HEK293 (cell line): ENCODE data around the gene NEGR1.

Source experiments
- CTCF ChIA-PET: fragments of 350-600 bp; formaldehyde crosslinking; extraction: SDS; loops from one replicate; lab custom pipeline; 2021; ENCODE audit warnings: antibody characterized with exemption; lab: Yijun Ruan, JAX
- POLR2A ChIA-PET: fragments of 300-600 bp; formaldehyde crosslinking; extraction: SDS; loops from one replicate; lab custom pipeline; 2020; ENCODE audit warnings: antibody characterized with exemption, inconsistent platforms; lab: Yijun Ruan, JAX
- H3K27ac ChIP-seq: fragments of 200-500 bp; sonication (Bioruptor generic); 2 replicates; pipeline ENCODE4 v1.5.1; 2014; ENCODE audit warnings: low read depth, low read length, control low read depth, inconsistent platforms; ENCODE audit errors: extremely low read depth
- H3K36me3 ChIP-seq, 2 experiments: fragments of 200-500 bp in 1 of 2; sonication (Bioruptor generic) in 1 of 2; 1 replicate in 1 of 2; 2 replicates in 1 of 2; pipeline ENCODE4 v1.5.1; 2014 to 2017; ENCODE audit warnings: inconsistent platforms in 2 of 2, low read length in 2 of 2; ENCODE audit not compliant: control insufficient read depth in 2 of 2, insufficient read depth in 1 of 2
- H3K4me1 ChIP-seq: fragments of 200-500 bp; sonication (Bioruptor generic); 2 replicates; pipeline ENCODE4 v1.5.1; 2014; ENCODE audit warnings: mild to moderate bottlenecking, low read length, inconsistent platforms; ENCODE audit not compliant: control insufficient read depth, insufficient read depth
- H3K4me3 ChIP-seq: 2 replicates; pipeline ENCODE4 v1.5.1; 2011; ENCODE audit warnings: low read depth, mild to moderate bottlenecking, control low read depth, low read length, moderate library complexity
- H3K9me3 ChIP-seq: fragments of 200-500 bp; sonication (Bioruptor generic); 2 replicates; pipeline ENCODE4 v1.5.1; 2014; ENCODE audit warnings: low read depth, low read length, inconsistent platforms; ENCODE audit not compliant: control insufficient read depth, insufficient read depth
- EGR2 ChIP-seq: fragments of 450-650 bp; formaldehyde crosslinking; IDR thresholded peaks from 2 replicates; pipeline ENCODE4 v1.5.1; 2016; ENCODE audit warnings: low read depth, missing biosample characterization, missing genetic modification characterization
- GLI2 ChIP-seq: fragments of 450-650 bp; formaldehyde crosslinking; IDR thresholded peaks from 2 replicates; pipeline ENCODE4; 2017; ENCODE audit warnings: missing biosample characterization, missing genetic modification characterization, low read depth, borderline replicate concordance
- GLIS1 ChIP-seq: fragments of 450-650 bp; formaldehyde crosslinking; IDR thresholded peaks from 2 replicates; pipeline ENCODE4 v1.5.1; 2016; ENCODE audit warnings: missing biosample characterization, missing genetic modification characterization
- HOXA7 ChIP-seq: sonication (generic); formaldehyde crosslinking; IDR thresholded peaks from 2 replicates; pipeline ENCODE4 v1.8.1; 2022; ENCODE audit warnings: missing genetic modification reagents, borderline replicate concordance
- OVOL3 ChIP-seq: fragments of 450-650 bp; formaldehyde crosslinking; IDR thresholded peaks from 2 replicates; pipeline ENCODE4 v1.5.1; 2016; ENCODE audit warnings: missing biosample characterization, missing genetic modification characterization
- PRDM6 ChIP-seq: fragments of 450-650 bp; formaldehyde crosslinking; IDR thresholded peaks from 2 replicates; pipeline ENCODE4 v1.5.1; 2017; ENCODE audit warnings: missing biosample characterization, missing genetic modification characterization
- TRIM28 ChIP-seq: IDR thresholded peaks from 2 replicates; pipeline ENCODE4 v1.6.1; 2011; ENCODE audit warnings: low read length, control low read depth, borderline replicate concordance
- TSHZ1 ChIP-seq: fragments of 450-650 bp; formaldehyde crosslinking; IDR thresholded peaks from 2 replicates; pipeline ENCODE4 v1.5.1; 2016; ENCODE audit warnings: missing biosample characterization, missing genetic modification characterization, borderline replicate concordance
- ZBTB7A ChIP-seq: fragments of 450-650 bp; formaldehyde crosslinking; IDR thresholded peaks from 2 replicates; pipeline ENCODE4 v1.5.1; 2016; ENCODE audit warnings: low read depth, missing biosample characterization, missing genetic modification characterization
- ZNF202 ChIP-seq: fragments of 450-650 bp; formaldehyde crosslinking; IDR thresholded peaks from 2 replicates; pipeline ENCODE4 v1.5.1; 2016; ENCODE audit warnings: missing biosample characterization, missing genetic modification characterization, borderline replicate concordance
- ZNF311 ChIP-seq: fragments of 450-650 bp; formaldehyde crosslinking; IDR thresholded peaks from 2 replicates; pipeline ENCODE4 v1.5.1; 2017; ENCODE audit warnings: missing biosample characterization, missing genetic modification characterization, borderline replicate concordance
- ZNF366 ChIP-seq: fragments of 450-650 bp; formaldehyde crosslinking; conservative IDR thresholded peaks from 2 replicates; pipeline ENCODE4 v1.5.1; 2016; ENCODE audit warnings: missing biosample characterization, missing genetic modification characterization
- ZNF670 ChIP-seq: fragments of 450-650 bp; formaldehyde crosslinking; IDR thresholded peaks from 2 replicates; pipeline ENCODE4 v1.5.1; 2016; ENCODE audit warnings: missing biosample characterization, missing genetic modification characterization, low read depth
- ZNF76 ChIP-seq: fragments of 450-650 bp; formaldehyde crosslinking; IDR thresholded peaks from 2 replicates; pipeline ENCODE4; 2016; ENCODE audit warnings: low read depth, missing biosample characterization, missing genetic modification characterization, borderline replicate concordance
- ZSCAN4 ChIP-seq: fragments of 450-650 bp; formaldehyde crosslinking; IDR thresholded peaks from 2 replicates; pipeline ENCODE4 v1.5.1; 2017; ENCODE audit warnings: missing biosample characterization, missing genetic modification characterization
- TF ChIP-seq, protein P1 (sequence below): fragments of 450-650 bp; formaldehyde crosslinking; optimal IDR thresholded peaks from 2 replicates; pipeline ENCODE3; 2016; ENCODE audit warnings: missing biosample characterization, mild to moderate bottlenecking, missing genetic modification characterization

NEGR1 gene

GRCh38 chr1:71464016-71464415 lies 818.3 kb downstream of the NEGR1 start (continued):
- TF ChIP-seq TSHZ1 (no peak), GLIS1 (tag by site-specific recombination) (no peak)

- no peaks in the 10 kb centered on the region for H3K9me3 ChIP-seq
- TF ChIP-seq ZNF670 (tag by site-specific recombination): no peak
- TF ChIP-seq GLI2 (tag by site-specific recombination): no peak
- TF ChIP-seq, all 188 proteins: peak for 0
- Histone ChIP-seq H3K27ac (no peak overlapping the region), H3K4me3 (no peak overlapping the region), H3K4me1 (no peaks in the 10 kb centered on the region), H3K36me3 (no peaks in the 10 kb centered on the region)
- ChIA-PET CTCF (no interaction called here), POLR2A (no interaction called here)
Measured at GRCh38 chr1:71463144-71463543, 819.2 kb downstream of the NEGR1 start.

DNA sequence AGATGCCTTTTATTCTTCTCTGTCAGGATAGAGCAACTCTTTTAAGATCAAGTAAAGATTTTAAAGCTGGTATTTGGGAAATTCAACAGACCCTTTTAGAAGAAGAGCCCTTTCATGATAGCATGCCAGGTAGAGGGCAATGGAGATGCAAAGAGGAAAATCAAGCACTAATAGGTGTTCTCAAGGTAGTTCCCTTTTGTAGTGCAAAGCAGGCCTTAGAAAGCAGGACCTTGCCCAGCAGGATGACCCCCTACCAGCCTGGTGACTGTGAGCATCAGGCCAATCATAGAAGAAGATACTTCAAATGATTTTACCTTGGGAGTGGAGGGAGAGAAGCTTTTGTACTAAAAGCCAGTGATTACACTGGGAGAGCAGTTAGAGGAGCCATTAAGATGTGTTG lies 820.1 kb downstream of the NEGR1 start:
- Histone ChIP-seq H3K4me1 (no peaks in the 10 kb centered on the region), H3K4me3 (no peak overlapping the region), H3K9me3 (no peaks in the 10 kb centered on the region), H3K27ac (no peak overlapping the region), H3K36me3 (no peaks in the 10 kb centered on the region)
- ChIA-PET POLR2A (no interaction called here), CTCF (no interaction called here)
- TF ChIP-seq ZNF366 (tag by site-specific recombination): no peak
- TF ChIP-seq, protein P1, sequence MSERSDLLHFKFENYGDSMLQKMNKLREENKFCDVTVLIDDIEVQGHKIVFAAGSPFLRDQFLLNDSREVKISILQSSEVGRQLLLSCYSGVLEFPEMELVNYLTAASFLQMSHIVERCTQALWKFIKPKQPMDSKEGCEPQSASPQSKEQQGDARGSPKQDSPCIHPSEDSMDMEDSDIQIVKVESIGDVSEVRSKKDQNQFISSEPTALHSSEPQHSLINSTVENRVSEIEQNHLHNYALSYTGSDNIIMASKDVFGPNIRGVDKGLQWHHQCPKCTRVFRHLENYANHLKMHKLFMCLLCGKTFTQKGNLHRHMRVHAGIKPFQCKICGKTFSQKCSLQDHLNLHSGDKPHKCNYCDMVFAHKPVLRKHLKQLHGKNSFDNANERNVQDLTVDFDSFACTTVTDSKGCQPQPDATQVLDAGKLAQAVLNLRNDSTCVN (tag by site-specific recombination): no peak
- no peak for TF ChIP-seq ZNF311 (tag by site-specific recombination)
- no peak for TF ChIP-seq ZNF202 (tag by site-specific recombination)
- no peak for TF ChIP-seq OVOL3 (tag by site-specific recombination)
- TF ChIP-seq PRDM6: no peak
- no peak for TF ChIP-seq EGR2 (tag by site-specific recombination)
- no peak for TF ChIP-seq ZSCAN4 (tag by site-specific recombination)
- no peak for TF ChIP-seq TRIM28

- POLR2A ChIA-PET: no interaction called here
- no peak for TF ChIP-seq ZBTB7A (tag by site-specific recombination)
- no peak for TF ChIP-seq ZNF76 (tag by site-specific recombination)
- TF ChIP-seq HOXA7 (CRISPR knock-in tag): no peak
- TF ChIP-seq, protein P1 (tag by site-specific recombination): no peak
- TF ChIP-seq, all 188 proteins: peak for 0
- Histone ChIP-seq H3K4me1 (no peaks in the 10 kb centered on the region), H3K36me3 (no peaks in the 10 kb centered on the region), H3K4me3 (no peak overlapping the region), H3K9me3 (no peaks in the 10 kb centered on the region), H3K27ac (no peak overlapping the region)
- CTCF ChIA-PET: no interaction called here
Measured at GRCh38 chr1:71461416-71461815, 820.9 kb downstream of the NEGR1 start.
